OCI-LY3 (cell line): Measurements from ENCODE around the gene TMEM125.

Source experiments
- EZH2phosphoT487 ChIP-seq: fragments of 200-600 bp; shearing (Covaris generic); IDR thresholded peaks from 2 replicates; pipeline ENCODE4 v1.6.1; 2018; ENCODE audit warnings: antibody characterized with exemption, mixed run types, low read depth
- TF ChIP-seq, protein P1 (sequence below): fragments of 200-600, 300-600 bp; sonication (generic); IDR thresholded peaks from 2 replicates; pipeline ENCODE4 v1.5.1; 2014; ENCODE audit warnings: antibody characterized with exemption, low read length, low read depth

DNA sequence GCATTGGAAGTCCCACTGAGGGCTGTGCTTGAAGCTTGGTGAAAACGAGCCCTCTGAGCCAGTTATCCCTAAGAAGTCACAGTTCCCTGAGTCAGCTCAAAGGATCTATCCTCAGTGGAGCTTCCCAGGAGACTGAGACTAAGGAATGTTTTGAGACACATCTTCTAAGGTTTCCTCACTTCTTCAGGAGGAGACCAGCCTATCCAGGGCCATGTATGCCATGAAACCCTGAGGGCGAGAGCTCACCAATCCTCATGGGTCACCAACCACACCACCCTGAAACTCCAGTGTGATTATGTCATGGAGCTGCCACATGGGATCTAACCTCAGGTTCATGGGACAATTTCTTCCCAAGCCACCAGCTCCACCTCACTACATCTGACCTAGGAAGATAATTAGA, 23.4 kb downstream of the TMEM125 start:
- TF ChIP-seq, protein P1, sequence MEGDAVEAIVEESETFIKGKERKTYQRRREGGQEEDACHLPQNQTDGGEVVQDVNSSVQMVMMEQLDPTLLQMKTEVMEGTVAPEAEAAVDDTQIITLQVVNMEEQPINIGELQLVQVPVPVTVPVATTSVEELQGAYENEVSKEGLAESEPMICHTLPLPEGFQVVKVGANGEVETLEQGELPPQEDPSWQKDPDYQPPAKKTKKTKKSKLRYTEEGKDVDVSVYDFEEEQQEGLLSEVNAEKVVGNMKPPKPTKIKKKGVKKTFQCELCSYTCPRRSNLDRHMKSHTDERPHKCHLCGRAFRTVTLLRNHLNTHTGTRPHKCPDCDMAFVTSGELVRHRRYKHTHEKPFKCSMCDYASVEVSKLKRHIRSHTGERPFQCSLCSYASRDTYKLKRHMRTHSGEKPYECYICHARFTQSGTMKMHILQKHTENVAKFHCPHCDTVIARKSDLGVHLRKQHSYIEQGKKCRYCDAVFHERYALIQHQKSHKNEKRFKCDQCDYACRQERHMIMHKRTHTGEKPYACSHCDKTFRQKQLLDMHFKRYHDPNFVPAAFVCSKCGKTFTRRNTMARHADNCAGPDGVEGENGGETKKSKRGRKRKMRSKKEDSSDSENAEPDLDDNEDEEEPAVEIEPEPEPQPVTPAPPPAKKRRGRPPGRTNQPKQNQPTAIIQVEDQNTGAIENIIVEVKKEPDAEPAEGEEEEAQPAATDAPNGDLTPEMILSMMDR = no peak
- TF ChIP-seq EZH2phosphoT487 = no peak
